Ascending aorta (tissue), 2 donors: ENCODE results near the gene SELENOF. TPM values are rescaled to one million over a fixed set of nuclear protein-coding genes. Genes with fewer than 3 reads are reported as not detected.

Experiments used
- DNase-seq, 2 donors: peaks; one replicate each; pipeline ENCODE4 v3.0.0-alpha.2; 2019; ENCODE audit warnings: low spot score in 2 of 2
- H3K27ac ChIP-seq, 2 donors: fragments of 200-600 bp; sonication (generic); one replicate each; pipeline ENCODE4 v1.5.1; 2016 to 2017; ENCODE audit warnings: mild to moderate bottlenecking in 1 of 2
- H3K27me3 ChIP-seq: fragments of 200-600 bp; sonication (generic); one replicate; pipeline ENCODE4 v1.5.1; 2017
- H3K36me3 ChIP-seq, 2 donors: fragments of 200-600 bp; sonication (generic); one replicate each; pipeline ENCODE4 v1.5.1; 2016
- H3K4me1 ChIP-seq, 2 donors: fragments of 200-600 bp; sonication (generic); one replicate each; pipeline ENCODE4 v1.5.1; 2016 to 2017; ENCODE audit warnings: mild to moderate bottlenecking in 1 of 2
- H3K4me3 ChIP-seq, 2 donors: fragments of 200-600 bp; sonication (generic); one replicate each; pipeline ENCODE4 v1.5.1; 2016 to 2017; ENCODE audit warnings: mild to moderate bottlenecking in 1 of 2
- H3K9me3 ChIP-seq, 2 donors: fragments of 200-600 bp; sonication (generic); one replicate each; pipeline ENCODE4 v1.5.1; 2016
- intact Hi-C: fragments of 100-400 bp; cut with DNase I; formaldehyde crosslinking; loops from one replicate; pipeline ENCODE4 v1.15.1; 2023
- total RNA-seq: library from RNA; depleted of rRNA; stranded (reverse); fragments of >200 nt; gene quantifications from one replicate; pipeline ENCODE4 v1.1.0, GENCODE V29; 2016
- TF ChIP-seq, protein P1 (sequence below), 3 experiments: fragments of 200-600 bp in 2 of 3; fragments of 450-650 bp in 1 of 3; sonication (generic) in 2 of 3; IDR thresholded peaks; one replicate each; pipeline ENCODE4 v1.5.1; 2016 to 2019; ENCODE audit warnings: antibody characterized with exemption in 3 of 3, mild to moderate bottlenecking in 1 of 3, moderate library complexity in 1 of 3

Gene SELENOF
- total RNA-seq, 1 donor from 2014 or later, result 124 TPM

DNA sequence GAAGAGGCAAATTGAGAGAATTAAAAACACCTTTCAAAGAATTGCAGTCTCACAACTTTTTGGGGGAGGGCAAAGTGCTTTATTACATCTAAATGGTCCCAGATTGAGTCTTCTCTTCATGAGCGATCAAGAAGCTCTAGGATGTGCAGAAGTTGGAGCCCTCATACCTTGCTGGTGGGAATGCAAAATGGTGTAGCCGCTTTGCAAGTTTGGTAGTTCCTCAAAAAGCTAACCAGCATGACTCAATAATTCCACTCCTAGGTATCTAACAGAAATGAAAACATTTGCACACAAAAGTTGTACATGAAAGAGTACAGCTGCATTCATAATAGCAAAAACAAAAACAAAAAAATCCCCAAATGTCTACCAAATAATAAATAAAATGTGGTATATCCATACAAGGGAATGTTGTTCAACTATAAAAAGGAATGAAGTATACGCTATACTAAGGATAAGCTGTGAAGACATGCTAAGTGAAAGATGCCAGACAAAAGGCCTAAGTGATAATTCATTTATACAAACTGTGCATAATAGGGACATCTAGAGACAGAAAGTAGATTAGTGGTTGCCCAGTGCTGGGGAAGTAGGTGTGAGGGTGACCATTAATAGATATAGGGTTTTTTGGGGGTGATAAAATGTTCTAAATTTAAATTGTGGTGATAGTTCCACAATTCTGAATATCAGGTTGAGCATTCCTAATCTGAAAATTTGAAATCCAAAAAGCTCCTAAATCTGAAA, 55.2 kb downstream of the SELENOF start:
- no peak overlapping the region for H3K4me3 ChIP-seq
- no peaks in the 10 kb centered on the region for H3K9me3 ChIP-seq
- TF ChIP-seq, protein P1, sequence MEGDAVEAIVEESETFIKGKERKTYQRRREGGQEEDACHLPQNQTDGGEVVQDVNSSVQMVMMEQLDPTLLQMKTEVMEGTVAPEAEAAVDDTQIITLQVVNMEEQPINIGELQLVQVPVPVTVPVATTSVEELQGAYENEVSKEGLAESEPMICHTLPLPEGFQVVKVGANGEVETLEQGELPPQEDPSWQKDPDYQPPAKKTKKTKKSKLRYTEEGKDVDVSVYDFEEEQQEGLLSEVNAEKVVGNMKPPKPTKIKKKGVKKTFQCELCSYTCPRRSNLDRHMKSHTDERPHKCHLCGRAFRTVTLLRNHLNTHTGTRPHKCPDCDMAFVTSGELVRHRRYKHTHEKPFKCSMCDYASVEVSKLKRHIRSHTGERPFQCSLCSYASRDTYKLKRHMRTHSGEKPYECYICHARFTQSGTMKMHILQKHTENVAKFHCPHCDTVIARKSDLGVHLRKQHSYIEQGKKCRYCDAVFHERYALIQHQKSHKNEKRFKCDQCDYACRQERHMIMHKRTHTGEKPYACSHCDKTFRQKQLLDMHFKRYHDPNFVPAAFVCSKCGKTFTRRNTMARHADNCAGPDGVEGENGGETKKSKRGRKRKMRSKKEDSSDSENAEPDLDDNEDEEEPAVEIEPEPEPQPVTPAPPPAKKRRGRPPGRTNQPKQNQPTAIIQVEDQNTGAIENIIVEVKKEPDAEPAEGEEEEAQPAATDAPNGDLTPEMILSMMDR (IDR thresholded peaks at IDR 0.05), result no peak
- no peak overlapping the region for H3K27ac ChIP-seq
- H3K4me1 ChIP-seq, result no peaks in the 10 kb centered on the region
- intact Hi-C loops, result no loop called here
- no peaks in the 10 kb centered on the region for H3K27me3 ChIP-seq
- no peak for DNase-seq
- H3K36me3 ChIP-seq, result peaks cover 0 to 3% of the 10 kb centered on the region in 2 donors

DNA sequence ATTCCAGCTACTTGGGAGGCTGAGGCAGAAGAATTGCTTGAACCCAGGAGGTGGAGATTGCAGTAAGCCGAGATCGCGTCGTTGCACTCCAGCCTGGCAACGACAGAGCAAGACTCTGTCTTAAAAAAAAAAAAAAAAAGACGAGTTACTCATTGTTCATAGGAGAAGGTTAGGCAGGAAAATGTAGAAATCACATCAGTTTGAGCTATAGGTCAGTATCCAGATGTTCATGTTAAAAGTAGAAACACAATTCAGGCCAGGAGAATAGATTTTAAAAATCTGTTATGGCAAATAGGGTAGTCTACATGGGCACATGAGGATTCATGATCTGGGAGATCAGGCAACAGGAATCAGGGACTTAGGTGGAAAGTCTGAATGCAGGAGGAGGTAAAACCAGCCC, 57.7 kb downstream of the SELENOF start:
- Histone ChIP-seq H3K4me1 (no peaks in the 10 kb centered on the region), H3K27me3 (no peaks in the 10 kb centered on the region), H3K36me3 (no peaks in the 10 kb centered on the region), H3K27ac (no peak overlapping the region), H3K4me3 (no peak overlapping the region), H3K9me3 (no peaks in the 10 kb centered on the region)
- no peak for DNase-seq
- TF ChIP-seq, protein P1 (IDR thresholded peaks at IDR 0.05), result no peak
- intact Hi-C loops, result no loop called here

DNA sequence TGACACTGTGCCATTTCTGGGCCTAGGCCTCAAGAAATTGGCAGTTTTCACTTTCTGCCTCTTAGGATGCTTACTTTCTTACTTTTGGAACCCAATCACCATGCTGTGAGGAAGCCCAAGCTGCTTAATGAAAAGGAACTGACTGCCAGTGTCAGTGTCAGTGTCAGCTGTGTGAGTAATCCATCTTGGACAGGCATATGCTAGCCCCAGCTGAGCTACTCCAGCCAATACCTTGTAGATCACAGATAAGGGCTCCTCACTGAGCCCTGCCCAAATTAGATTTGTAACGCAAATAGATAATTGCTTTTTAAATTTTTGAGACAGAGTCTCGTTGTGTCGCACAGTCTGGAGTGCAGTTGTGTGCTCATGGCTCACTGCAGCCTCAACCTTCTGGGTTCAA, 59.6 kb downstream of the SELENOF start:
- no peaks in the 10 kb centered on the region for H3K4me1 ChIP-seq
- intact Hi-C loops, result no loop called here
- no peak for DNase-seq
- no peaks in the 10 kb centered on the region for H3K9me3 ChIP-seq
- H3K27me3 ChIP-seq, result no peaks in the 10 kb centered on the region
- no peaks in the 10 kb centered on the region for H3K36me3 ChIP-seq
- TF ChIP-seq, protein P1 (IDR thresholded peaks at IDR 0.05), result no peak
- no peak overlapping the region for H3K4me3 ChIP-seq
- no peak overlapping the region for H3K27ac ChIP-seq

DNA sequence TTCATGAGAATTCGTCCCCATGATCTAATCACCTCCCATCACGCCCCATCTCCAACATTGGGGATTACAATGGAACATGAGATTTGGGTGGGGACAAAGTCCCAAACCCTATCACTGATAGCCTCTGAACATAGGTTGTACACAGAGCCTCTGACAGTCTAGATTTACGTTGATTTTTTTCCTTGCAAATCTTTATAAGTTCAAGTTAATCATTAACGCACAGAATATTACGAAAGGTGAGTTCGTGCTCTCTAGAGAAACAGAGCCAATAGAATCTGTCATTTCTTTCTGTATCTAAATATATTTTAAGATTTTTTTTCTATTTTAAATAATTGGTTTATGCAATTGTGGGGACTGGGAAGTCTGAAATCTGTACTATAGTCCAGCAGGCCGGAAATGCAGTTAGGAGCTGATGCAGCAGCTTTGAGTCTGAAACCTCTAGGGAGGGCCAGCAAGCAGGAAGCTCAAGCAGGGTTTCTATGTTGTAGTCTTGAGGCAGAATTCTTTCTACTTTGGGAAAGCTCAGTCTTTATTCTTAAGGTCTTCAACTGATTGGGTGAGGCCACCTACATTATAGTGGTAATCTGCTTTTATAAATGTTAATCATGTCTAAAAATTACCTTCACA, 61.0 kb downstream of the SELENOF start:
- intact Hi-C loops, result no loop called here
- no peaks in the 10 kb centered on the region for H3K36me3 ChIP-seq
- DNase-seq, result no peak
- no peaks in the 10 kb centered on the region for H3K4me1 ChIP-seq
- no peak overlapping the region for H3K27ac ChIP-seq
- no peak overlapping the region for H3K4me3 ChIP-seq
- no peaks in the 10 kb centered on the region for H3K27me3 ChIP-seq
- TF ChIP-seq, protein P1 (IDR thresholded peaks at IDR 0.05), result no peak
- H3K9me3 ChIP-seq, result no peaks in the 10 kb centered on the region

DNA sequence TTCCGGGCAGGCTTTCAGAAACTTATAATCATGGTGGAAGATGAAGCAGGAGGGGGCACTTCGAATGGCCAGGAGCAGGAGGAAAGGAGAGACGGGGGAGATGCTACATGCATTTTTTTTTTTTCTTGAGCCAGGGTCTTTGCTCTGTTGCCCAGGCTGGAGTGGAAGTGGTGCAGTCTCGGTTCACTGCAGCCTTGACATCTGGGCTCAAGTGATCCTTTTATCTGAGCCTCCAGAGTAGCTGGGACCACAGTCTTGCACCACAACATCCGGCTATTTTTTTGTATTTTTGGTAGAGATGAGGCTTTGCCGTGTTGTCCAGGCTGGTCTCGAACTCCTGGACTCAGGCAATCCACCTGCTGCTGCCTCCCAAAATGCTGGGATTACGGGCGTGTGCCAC, 61.6 kb downstream of the SELENOF start:
- intact Hi-C loops, result no loop called here
- Histone ChIP-seq H3K27ac (no peak overlapping the region), H3K4me3 (no peak overlapping the region), H3K27me3 (no peaks in the 10 kb centered on the region), H3K4me1 (no peaks in the 10 kb centered on the region), H3K36me3 (no peaks in the 10 kb centered on the region), H3K9me3 (no peaks in the 10 kb centered on the region)
- no peak for DNase-seq
- TF ChIP-seq, protein P1 (IDR thresholded peaks at IDR 0.05), result no peak
